ENCODE measurements around the gene GATD1.

GATD1 gene

DNA sequence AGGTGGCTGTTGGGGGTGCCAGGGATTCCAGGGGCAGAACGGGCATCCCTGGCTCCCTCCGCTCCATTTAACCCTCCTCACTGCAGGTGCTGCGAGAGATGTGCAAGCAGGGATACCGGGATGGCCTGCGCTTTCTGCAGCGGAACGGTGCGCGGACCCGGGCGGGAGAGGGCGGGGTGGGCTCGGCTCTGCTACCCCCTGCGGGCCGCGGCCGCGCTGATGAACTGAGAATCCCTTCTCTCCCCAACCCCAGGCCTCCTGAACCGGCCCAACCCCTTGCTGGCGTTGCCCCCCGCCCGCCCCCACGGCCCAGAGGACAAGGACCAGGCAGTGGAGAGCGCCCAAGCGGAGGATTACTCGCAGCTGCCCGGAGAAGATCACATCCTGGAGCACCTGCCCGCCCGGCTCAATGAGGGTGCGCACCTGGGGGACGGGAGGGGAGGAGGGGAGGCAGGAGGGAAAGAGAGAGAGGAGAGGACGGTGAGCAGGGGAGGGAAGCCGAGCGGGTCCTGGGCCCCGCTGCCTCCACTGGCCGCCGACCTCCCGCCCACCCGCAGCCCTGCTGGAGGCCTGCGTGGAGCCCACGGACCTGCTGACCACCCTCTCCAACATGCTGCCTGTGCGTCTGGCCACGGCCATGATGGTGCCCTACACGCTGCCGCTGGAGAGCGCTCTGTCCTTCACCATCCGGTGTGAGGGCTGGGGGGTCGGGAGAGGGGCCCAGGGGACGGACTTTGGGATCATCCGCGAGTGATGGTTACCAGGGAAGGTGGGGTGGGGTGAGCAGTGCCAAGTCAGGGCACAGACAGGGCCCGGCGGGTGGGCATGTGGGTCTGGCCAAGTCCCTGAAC lies 46.4 kb upstream of the GATD1 start:
- no peak overlapping the region for H3K4me3 ChIP-seq (ENCODE audit: low read depth, low read length)
- TF ChIP-seq, protein P1, sequence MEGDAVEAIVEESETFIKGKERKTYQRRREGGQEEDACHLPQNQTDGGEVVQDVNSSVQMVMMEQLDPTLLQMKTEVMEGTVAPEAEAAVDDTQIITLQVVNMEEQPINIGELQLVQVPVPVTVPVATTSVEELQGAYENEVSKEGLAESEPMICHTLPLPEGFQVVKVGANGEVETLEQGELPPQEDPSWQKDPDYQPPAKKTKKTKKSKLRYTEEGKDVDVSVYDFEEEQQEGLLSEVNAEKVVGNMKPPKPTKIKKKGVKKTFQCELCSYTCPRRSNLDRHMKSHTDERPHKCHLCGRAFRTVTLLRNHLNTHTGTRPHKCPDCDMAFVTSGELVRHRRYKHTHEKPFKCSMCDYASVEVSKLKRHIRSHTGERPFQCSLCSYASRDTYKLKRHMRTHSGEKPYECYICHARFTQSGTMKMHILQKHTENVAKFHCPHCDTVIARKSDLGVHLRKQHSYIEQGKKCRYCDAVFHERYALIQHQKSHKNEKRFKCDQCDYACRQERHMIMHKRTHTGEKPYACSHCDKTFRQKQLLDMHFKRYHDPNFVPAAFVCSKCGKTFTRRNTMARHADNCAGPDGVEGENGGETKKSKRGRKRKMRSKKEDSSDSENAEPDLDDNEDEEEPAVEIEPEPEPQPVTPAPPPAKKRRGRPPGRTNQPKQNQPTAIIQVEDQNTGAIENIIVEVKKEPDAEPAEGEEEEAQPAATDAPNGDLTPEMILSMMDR (IDR thresholded peaks at IDR 0.05; ENCODE audit: low read depth, low read length) = no peak

DNA sequence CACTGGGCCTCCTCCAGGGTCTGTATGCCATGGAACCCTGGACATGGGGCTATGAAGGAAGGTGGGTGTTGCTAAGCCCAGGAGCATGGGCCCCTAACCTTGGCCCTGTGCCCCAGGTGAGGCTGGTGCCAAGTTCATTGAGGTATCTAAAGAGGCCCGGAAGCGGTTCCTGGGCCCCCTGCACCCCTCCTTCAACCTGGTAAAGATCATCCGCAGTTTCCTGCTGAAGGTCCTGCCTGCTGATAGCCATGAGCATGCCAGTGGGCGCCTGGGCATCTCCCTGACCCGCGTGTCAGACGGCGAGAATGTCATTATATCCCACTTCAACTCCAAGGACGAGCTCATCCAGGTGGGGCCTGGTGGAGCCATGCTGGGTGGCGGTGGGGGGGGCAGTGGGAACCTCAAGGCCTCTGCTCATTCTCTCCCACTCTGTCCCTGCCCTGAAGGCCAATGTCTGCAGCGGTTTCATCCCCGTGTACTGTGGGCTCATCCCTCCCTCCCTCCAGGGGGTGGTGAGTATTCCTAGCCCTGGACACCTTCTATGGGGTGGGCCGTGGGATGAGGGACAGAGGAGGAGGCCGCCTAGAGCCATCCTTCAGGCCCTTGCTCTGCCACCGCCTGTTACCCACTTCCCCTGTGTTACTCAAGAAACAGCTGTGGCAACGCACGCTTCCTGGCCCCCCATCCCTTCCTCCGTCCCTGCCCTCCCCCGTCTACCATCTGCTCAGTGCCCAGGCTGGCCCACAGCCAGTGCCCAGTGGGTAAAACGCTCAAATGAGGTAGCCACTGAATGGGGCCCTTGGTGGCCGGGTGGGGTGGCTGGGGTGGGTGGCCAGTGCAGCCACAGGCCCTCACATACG lies 44.5 kb upstream of the GATD1 start:
- peak overlapping the region; percentile 66; the same call in 1 of the 2 replicates for H3K4me3 ChIP-seq (ENCODE audit: low read depth, low read length)
- TF ChIP-seq, protein P1 (IDR thresholded peaks at IDR 0.05; ENCODE audit: low read depth, low read length) = no peak

DNA sequence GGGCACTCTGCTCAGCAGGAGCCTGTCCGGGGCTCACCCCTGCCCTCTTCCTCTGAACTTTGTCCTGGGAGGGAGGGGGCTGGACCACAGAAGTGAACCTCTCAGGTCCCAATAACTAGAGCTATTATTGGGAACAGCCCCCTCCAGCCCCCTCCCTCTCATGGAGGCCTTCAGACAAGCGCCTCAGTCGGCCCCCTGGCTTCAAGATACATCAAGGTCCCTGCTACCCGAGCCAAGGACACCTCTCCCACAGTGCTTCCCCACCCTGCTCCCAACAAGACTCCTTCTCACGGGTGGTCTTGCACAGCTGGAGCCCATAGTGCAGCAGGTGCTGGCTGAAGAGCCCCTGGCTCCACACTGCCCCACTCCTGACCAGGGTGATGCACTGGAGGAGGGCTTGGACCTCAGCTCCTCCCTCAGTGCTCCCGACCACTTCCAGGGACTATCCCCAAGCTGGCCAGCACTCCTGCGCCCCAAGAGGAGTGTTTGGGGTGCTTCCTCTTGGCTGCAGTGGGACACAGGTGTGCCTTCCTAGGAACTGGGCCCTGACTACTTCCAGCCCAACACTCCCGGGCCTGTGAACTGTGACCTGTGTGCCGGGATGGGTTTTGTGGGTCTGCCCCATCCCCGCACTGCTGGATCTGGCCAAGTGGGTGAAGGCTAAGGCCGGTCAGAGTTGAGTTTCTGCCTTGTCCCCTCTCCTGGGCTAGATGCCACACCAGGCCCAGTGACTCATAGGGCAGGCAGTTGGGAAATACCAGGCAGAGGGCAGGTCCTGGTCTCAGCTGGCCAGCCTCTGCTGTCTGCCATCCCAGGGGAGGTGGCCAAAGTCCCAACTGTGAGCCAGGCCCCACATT lies 43.6 kb upstream of the GATD1 start:
- peak overlapping the region; percentile 66 for H3K4me3 ChIP-seq (ENCODE audit: low read depth, low read length)
- TF ChIP-seq, protein P1 (IDR thresholded peaks at IDR 0.05; ENCODE audit: low read depth, low read length) = no peak

DNA sequence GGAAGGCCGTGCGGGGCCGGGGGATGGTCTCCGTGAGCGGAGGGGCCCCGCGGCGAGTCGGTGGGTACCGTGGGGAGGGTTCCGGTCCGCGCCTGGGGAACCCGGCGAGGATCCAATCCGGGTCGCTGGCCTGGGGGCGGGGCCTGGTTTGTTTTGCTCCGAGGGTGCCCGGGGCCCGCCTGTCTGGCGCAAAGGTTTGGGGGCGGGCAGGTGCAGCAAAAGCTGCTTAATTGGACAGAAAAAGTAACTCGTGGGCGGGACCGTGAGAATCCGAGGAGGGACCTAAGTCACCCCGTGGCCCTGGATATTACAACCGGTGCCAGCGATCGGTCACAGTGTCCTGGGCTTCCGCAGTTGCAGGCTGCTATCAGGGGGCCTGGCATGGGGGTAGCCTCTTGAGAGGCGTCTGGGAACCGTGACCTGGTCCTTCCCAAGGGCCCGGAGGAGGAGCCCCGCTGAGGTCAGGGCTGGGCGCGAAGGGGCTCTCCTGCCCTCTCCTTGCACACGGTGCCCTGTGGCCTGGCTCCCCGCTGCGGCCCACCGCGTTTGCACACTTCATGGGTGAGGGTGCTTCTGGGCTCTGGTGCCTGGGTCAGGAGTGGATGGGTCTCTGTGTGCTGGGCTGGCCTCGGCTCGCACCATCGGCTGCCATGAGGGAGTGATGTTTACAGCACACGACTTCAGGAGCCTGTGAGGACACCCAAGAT lies 42.8 kb upstream of the GATD1 start:
- H3K4me3 ChIP-seq (ENCODE audit: low read depth, low read length) = peak overlapping the region; percentile 66
- TF ChIP-seq, protein P1 (IDR thresholded peaks at IDR 0.05; ENCODE audit: low read depth, low read length) = no peak

DNA sequence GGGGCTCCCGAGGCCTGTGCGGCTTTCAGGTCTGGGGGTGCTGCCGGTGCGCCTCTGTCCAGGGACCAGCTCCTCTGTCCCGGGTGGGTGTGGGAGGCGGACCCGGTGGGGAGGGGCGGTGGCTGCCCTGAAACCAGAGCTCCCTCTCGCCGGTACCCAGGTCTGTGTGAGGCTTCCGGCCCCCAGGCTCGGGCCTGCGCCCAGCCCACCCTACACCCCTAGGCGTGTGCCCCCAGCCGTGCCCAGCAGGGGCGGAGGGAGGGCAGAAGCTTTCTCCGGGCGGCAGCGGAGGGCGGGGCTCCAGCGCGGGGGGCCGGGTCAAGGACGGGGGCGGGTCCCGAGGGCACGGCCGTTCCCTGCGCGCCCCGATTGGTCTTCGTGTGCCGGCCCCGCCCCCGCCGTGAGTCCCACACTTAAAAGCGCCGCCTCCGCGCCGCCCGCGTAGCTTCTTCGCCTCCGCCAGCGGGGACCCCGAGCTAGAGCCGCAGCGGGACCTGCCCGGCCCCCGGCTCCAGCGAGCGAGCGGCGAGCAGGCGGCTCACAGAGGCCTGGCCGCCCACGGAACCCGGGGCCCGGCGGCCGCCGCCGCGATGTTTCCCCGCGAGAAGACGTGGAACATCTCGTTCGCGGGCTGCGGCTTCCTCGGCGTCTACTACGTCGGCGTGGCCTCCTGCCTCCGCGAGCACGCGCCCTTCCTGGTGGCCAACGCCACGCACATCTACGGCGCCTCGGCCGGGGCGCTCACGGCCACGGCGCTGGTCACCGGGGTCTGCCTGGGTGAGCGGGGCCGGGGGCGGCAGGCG lies 42.0 kb upstream of the GATD1 start:
- TF ChIP-seq, protein P1 (IDR thresholded peaks at IDR 0.05; ENCODE audit: low read depth, low read length) = no peak
- peak overlapping the region; percentile 66 for H3K4me3 ChIP-seq (ENCODE audit: low read depth, low read length)

Measured in WI38 (cell line).